Astrocyte (in vitro differentiated cells and primary cell): Measurements from ENCODE around the gene CCDC92B. TPM values are rescaled to one million over a fixed set of nuclear protein-coding genes. Genes with fewer than 3 reads are reported as not detected.

Experiments
- DNase-seq: peaks from one replicate; pipeline ENCODE4 v3.0.0-alpha.2; 2010; ENCODE audit warnings: low read depth
- FAIRE-seq: peaks from 2 replicates; lab custom pipeline; 2011; peaks lifted over from hg19 to GRCh38; lab: Jason Lieb, UNC
- H2AFZ ChIP-seq: 2 replicates; pipeline ENCODE4 v1.6.0; 2012; ENCODE audit warnings: low read depth, low read length, inconsistent platforms
- H3K27ac ChIP-seq: 2 replicates; pipeline ENCODE4 v1.5.1; 2011; ENCODE audit warnings: low read depth, low read length, inconsistent platforms
- H3K27me3 ChIP-seq: 2 replicates; pipeline ENCODE4 v1.6.0; 2011; ENCODE audit warnings: low read length, inconsistent platforms; ENCODE audit not compliant: insufficient read depth
- H3K36me3 ChIP-seq: 2 replicates; pipeline ENCODE4 v1.5.1; 2011; ENCODE audit warnings: low read length, inconsistent platforms; ENCODE audit not compliant: insufficient read depth
- H3K4me1 ChIP-seq: 2 replicates; pipeline ENCODE4 v1.5.1; 2011; ENCODE audit warnings: low read length, inconsistent platforms; ENCODE audit not compliant: insufficient read depth
- H3K4me2 ChIP-seq: 2 replicates; pipeline ENCODE4 v1.6.0; 2012; ENCODE audit warnings: low read length, inconsistent platforms
- H3K4me3 ChIP-seq: 2 replicates; pipeline ENCODE4 v1.5.1; 2011; ENCODE audit warnings: low read depth, mild to moderate bottlenecking, low read length, inconsistent platforms; ENCODE audit not compliant: insufficient read depth
- H3K79me2 ChIP-seq: 2 replicates; pipeline ENCODE4 v1.6.0; 2012; ENCODE audit warnings: mild to moderate bottlenecking, low read length, inconsistent platforms; ENCODE audit not compliant: insufficient read depth
- H3K9ac ChIP-seq: 2 replicates; pipeline ENCODE4 v1.6.0; 2012; ENCODE audit warnings: mild to moderate bottlenecking, low read length, inconsistent platforms
- H3K9me3 ChIP-seq: 2 replicates; pipeline ENCODE4 v1.5.1; 2012; ENCODE audit warnings: low read depth, mild to moderate bottlenecking, low read length, inconsistent platforms; ENCODE audit not compliant: insufficient read depth
- H4K20me1 ChIP-seq: 2 replicates; pipeline ENCODE4 v1.6.0; 2012; ENCODE audit warnings: low read length, inconsistent platforms; ENCODE audit not compliant: insufficient read depth
- H3K27ac Mint-ChIP-seq: one replicate; pipeline ENCODE4 v1.8.0; 2021; ENCODE audit warnings: mild to moderate bottlenecking, mixed read lengths; ENCODE audit not compliant: unreplicated experiment
- H3K27me3 Mint-ChIP-seq: one replicate; pipeline ENCODE4 v1.8.0; 2021; ENCODE audit warnings: low read depth, mixed read lengths; ENCODE audit not compliant: unreplicated experiment
- H3K36me3 Mint-ChIP-seq: one replicate; pipeline ENCODE4 v1.8.0; 2021; ENCODE audit warnings: low read depth, mixed read lengths; ENCODE audit not compliant: unreplicated experiment
- H3K4me1 Mint-ChIP-seq: one replicate; pipeline ENCODE4 v1.8.0; 2021; ENCODE audit warnings: low read depth, mixed read lengths; ENCODE audit not compliant: unreplicated experiment
- H3K4me3 Mint-ChIP-seq: one replicate; pipeline ENCODE4 v1.8.0; 2021; ENCODE audit warnings: mild to moderate bottlenecking, moderate library complexity, mixed read lengths; ENCODE audit not compliant: unreplicated experiment
- H3K9me3 Mint-ChIP-seq: one replicate; pipeline ENCODE4 v1.8.0; 2021; ENCODE audit warnings: mild to moderate bottlenecking, mixed read lengths; ENCODE audit not compliant: unreplicated experiment
- CTCF ChIP-seq: IDR thresholded peaks from 2 replicates; pipeline ENCODE4 v1.5.1; 2011; ENCODE audit warnings: low read depth, mild to moderate bottlenecking, inconsistent platforms, low read length, moderate library complexity; ENCODE audit not compliant: insufficient read depth
- EZH2 ChIP-seq: IDR thresholded peaks from 2 replicates; pipeline ENCODE4 v1.6.1; 2012; ENCODE audit warnings: mild to moderate bottlenecking, low read length, inconsistent platforms; ENCODE audit not compliant: insufficient read depth
- total RNA-seq: library from RNA; stranded (reverse); gene quantifications from 2 replicates; pipeline ENCODE4 v1.2.1, GENCODE V29; 2021

CCDC92B gene
- total RNA-seq, 1 donor from 2014 or later = 0.36 TPM

- Histone ChIP-seq H3K9me3 (no peaks in the 10 kb centered on the region), H3K36me3 (peaks cover 11% of the 10 kb centered on the region), H3K79me2 (no peaks in the 10 kb centered on the region), H3K4me2 (no peak overlapping the region), H4K20me1 (peaks cover 5% of the 10 kb centered on the region), H3K27me3 (no peaks in the 10 kb centered on the region), H2AFZ (no peak overlapping the region), H3K9ac (no peak overlapping the region), H3K4me1 (no peaks in the 10 kb centered on the region), H3K27ac (no peak overlapping the region), H3K4me3 (no peak overlapping the region)
- no peak for TF ChIP-seq CTCF
- TF ChIP-seq EZH2 = no peak
- DNase-seq (no peak), FAIRE-seq (no peak)
- no peaks in the 10 kb centered on the region for H3K27me3 Mint-ChIP-seq
- no peak overlapping the region for H3K27ac Mint-ChIP-seq
- H3K36me3 Mint-ChIP-seq = peaks cover 8% of the 10 kb centered on the region
- H3K9me3 Mint-ChIP-seq = no peaks in the 10 kb centered on the region
- no peaks in the 10 kb centered on the region for H3K4me1 Mint-ChIP-seq
- no peak overlapping the region for H3K4me3 Mint-ChIP-seq
Observed at GRCh38 chr17:2697611-2698162, 51.8 kb downstream of the CCDC92B start.

GRCh38 chr17:2695961-2696760 is 53.3 kb downstream of the CCDC92B start:
- no peaks in the 10 kb centered on the region for H3K79me2 ChIP-seq
- H3K4me2 ChIP-seq = no peak overlapping the region
- H4K20me1 ChIP-seq = no peaks in the 10 kb centered on the region
- H3K4me1 ChIP-seq = no peaks in the 10 kb centered on the region
- H3K9me3 ChIP-seq = no peaks in the 10 kb centered on the region
- TF ChIP-seq EZH2 (no peak), CTCF (no peak)
- Mint-ChIP-seq H3K27me3 (no peaks in the 10 kb centered on the region), H3K4me3 (no peak overlapping the region), H3K9me3 (no peaks in the 10 kb centered on the region), H3K4me1 (no peaks in the 10 kb centered on the region), H3K36me3 (peaks cover 8% of the 10 kb centered on the region), H3K27ac (no peak overlapping the region)
- H3K27me3 ChIP-seq = no peaks in the 10 kb centered on the region
- H3K27ac ChIP-seq = no peak overlapping the region
- FAIRE-seq (no peak), DNase-seq (no peak)
- no peak overlapping the region for H2AFZ ChIP-seq
- no peak overlapping the region for H3K9ac ChIP-seq
- H3K36me3 ChIP-seq = peaks cover 4% of the 10 kb centered on the region
- no peak overlapping the region for H3K4me3 ChIP-seq
